Hematopoietic multipotent progenitor cell treated with erythropoietin and hydrocortisone succinate and interleukin-3 and kit ligand, for 8 days (in vitro differentiated cells): ENCODE results near the gene OSBPL9.
"Not testable (repeated sequence)": the region's sequence is repeated elsewhere in the genome, so short reads cannot be mapped to it uniquely, and the experiment has no call there.

Experiments
- DNase-seq: peaks from one replicate; pipeline ENCODE4 v3.0.0-alpha.2; 2015

Gene OSBPL9

GRCh38 chr1:51639694-51640093 is 22.8 kb downstream of the OSBPL9 start:
- no peak for DNase-seq

GRCh38 chr1:51641096-51641495 is 24.2 kb downstream of the OSBPL9 start:
- no peak for DNase-seq

- DNase-seq: no peak
These were observed 25.8 kb downstream of the OSBPL9 start for GRCh38 chr1:51642739-51643142.

- DNase-seq: no peak
These were observed 26.5 kb downstream of the OSBPL9 start for GRCh38 chr1:51643362-51643761.

- no peak for DNase-seq
These were observed 27.1 kb downstream of the OSBPL9 start for GRCh38 chr1:51644020-51644419.

GRCh38 chr1:51644533-51645197 is 27.8 kb downstream of the OSBPL9 start:
- DNase-seq: no peak

- not testable (repeated sequence) for DNase-seq
These were observed 29.7 kb downstream of the OSBPL9 start for GRCh38 chr1:51646592-51646991.

- DNase-seq: peak; percentile 75
These were observed 31.6 kb downstream of the OSBPL9 start for GRCh38 chr1:51648180-51649109.

- no peak for DNase-seq
These were observed 32.8 kb downstream of the OSBPL9 start for GRCh38 chr1:51649593-51650091.

GRCh38 chr1:51650198-51650597 is 33.3 kb downstream of the OSBPL9 start:
- DNase-seq: no peak

GRCh38 chr1:51651552-51651942 is 34.7 kb downstream of the OSBPL9 start:
- DNase-seq: no peak

- DNase-seq: no peak
These were observed 35.7 kb downstream of the OSBPL9 start for GRCh38 chr1:51652599-51652998.

- DNase-seq: no peak
These were observed 36.2 kb downstream of the OSBPL9 start for GRCh38 chr1:51653127-51653526.

GRCh38 chr1:51654000-51654399 is 37.1 kb downstream of the OSBPL9 start:
- DNase-seq: no peak

GRCh38 chr1:51656374-51656773 is 39.5 kb downstream of the OSBPL9 start:
- no peak for DNase-seq

- no peak for DNase-seq
These were observed 43.7 kb downstream of the OSBPL9 start for GRCh38 chr1:51660580-51660979.

GRCh38 chr1:51661081-51661518 is 44.2 kb downstream of the OSBPL9 start:
- no peak for DNase-seq

GRCh38 chr1:51663105-51663504 is 46.2 kb downstream of the OSBPL9 start:
- no peak for DNase-seq

- DNase-seq: no peak
These were observed 46.8 kb downstream of the OSBPL9 start for GRCh38 chr1:51663721-51664120.

GRCh38 chr1:51664421-51665240 is 47.7 kb downstream of the OSBPL9 start:
- DNase-seq: peak; percentile 87

GRCh38 chr1:51666478-51666877 is 49.6 kb downstream of the OSBPL9 start:
- no peak for DNase-seq

GRCh38 chr1:51667561-51667960 is 50.7 kb downstream of the OSBPL9 start:
- DNase-seq: no peak

GRCh38 chr1:51669272-51669671 is 52.4 kb downstream of the OSBPL9 start:
- DNase-seq: no peak
